HG02885 (cell line): Measurements from ENCODE around the gene OAS3.
"Not testable (repeated sequence)": the region's sequence is repeated elsewhere in the genome, so short reads cannot be mapped to it uniquely, and the experiment has no call there.

Experiments
- ATAC-seq: cut with Tn5 transposase; IDR thresholded peaks from one replicate; pipeline ENCODE4 v1.9.1; 2021; ENCODE audit warnings: mild to moderate bottlenecking; ENCODE audit not compliant: unreplicated experiment, poor library complexity

OAS3 gene

DNA sequence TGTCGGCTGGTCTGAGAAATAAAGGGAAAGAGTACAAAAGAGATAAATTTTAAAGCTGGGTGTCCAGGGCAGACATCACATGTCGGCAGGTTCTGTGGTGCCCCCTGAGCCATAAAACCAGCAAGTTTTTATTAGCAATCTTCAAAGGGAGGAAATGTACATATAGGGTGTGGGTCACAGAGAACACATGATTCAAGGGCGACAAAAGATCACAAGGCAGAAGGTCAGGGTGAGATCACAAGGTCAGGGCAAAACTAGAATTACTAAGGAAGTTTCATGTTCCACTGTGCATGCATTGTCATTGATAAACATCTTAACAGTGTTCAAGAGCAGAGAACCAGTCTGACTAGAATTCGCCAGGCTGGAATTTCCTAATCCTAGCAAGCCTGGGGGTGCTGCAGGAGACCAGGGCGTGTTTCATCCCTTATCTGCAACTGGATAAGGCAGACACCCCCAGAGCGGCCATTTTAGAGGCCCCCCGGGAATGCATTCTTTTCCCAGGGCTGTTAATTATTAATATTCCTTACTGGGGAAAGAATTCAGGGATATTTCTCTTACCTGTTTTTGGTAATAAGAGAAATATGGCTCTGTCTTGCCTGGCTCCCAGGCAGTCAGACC is 11.7 kb upstream of the OAS3 start:
- not testable (repeated sequence) for ATAC-seq

DNA sequence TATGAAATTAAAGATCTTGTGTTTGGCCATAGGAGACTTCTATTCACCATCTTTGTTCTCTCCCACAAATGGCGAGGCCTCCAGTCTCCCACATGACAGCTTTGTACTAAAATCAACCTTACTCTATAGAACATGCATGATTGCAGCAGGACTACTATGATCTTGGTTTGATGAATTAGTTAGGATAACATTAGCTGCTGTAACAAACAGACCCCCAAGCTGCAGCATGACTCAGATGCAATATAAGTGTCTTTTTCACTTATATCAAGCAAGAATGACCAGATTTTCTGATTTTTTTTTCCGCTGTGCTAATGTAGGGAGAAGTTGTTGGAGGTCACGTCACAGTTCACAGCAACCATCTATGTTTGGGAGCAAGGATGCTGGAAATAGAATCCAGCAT is 10.8 kb upstream of the OAS3 start:
- ATAC-seq = no peak

DNA sequence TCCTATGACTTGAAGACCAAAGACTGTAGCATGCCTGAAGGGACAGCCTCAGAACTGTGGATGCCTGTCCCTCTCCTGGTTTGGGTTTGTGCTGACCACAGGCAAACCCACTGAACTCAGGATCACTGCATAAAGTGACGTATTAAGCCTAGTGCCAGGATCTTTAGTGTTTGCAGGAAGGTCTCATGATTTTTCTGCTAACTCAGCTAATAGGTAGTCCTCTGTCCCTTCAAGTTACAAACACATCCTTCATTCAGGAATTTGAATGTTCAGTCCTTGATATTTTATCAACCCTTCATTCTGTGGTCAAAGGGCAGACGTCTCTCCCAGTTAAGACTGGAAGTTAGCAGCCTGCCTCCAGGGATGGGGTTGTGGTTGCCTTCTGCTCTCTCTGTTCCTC is 10.3 kb upstream of the OAS3 start:
- no peak for ATAC-seq

DNA sequence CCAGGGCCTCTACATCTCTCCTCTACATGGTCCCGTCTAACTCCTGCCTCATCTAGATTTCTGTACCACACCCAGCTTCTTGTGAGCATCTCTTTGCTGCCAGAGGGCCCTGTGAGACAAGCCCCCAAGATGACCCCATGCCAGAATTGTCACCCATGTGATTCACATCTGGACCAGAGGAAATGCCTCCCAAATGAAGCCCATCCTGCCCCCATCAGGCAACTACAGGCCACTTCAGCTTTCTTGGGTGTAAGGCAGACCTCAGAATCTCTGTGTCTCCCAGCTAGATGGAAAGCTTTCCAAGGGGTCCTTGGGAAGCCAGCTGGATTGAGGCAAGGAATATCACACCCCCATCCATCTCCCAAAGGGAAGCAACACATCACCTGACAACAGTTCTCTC is 9.3 kb upstream of the OAS3 start:
- ATAC-seq = no peak

DNA sequence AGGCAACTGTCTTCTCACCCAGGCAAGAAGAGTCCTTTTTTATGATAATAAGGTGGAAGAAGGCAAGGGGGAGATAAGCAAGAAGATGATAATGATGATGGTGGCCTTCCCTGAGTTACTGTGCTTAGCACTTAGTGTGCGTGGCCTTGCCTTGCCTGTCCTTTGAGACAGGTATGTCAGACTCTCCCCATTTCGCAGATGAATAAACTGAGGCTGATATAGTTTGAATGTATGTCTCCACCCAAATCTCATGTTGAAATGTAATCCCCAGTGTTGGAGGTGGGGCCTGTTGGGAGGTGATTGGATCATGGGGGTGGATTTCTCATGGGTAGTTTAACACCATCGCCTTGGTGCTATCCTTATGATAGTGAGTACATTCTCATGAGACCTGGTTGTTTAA is 8.6 kb upstream of the OAS3 start:
- no peak for ATAC-seq

DNA sequence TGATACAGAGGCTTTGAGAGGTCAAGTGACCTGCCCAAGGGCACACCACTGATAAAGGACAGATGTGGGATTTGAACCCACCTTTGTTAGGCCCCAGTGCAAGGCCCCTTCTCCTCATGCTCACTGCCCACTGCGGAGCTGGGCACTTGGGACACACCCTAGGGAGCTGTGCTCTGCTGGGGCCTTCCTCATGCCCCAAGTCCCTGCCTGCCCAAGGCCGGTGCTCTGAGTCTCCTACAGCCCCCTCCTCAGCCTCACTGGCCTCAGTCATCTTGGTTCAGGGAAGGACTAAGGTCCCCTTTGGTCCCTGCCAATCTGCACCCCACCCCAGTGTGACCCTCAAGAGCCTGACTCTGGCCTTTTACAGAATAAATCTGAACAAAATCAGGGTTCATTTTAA is 7.9 kb upstream of the OAS3 start:
- ATAC-seq = no peak

DNA sequence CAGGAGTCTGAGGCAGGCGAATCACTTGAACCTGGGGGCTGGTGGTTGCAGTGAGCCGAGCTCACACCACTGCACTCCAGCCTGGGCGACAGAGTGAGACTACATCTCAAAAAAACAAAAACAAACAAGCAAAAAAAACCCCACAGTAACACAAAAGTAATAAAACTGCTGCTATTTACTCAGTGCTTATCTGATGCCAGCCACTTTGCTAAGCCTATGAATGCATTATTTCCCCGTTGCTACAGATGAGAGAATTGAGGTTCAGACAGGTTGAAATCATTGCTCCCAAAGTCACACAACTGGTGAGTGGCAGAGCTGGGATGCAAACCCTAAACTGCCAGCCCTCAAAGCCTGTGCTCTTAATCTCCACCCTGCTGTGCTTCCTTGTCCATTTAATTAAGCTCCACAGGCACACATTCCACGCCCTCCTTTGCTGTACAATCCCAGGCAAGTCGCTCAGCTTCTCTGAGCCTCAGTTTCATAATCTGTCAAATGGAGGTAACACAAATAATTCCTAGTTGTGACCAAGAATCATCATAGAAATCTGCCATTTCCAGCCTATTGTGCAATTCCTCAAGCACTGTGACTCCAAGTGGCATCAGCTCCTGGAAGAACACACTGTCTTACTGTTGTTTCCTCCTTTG is 5.7 kb upstream of the OAS3 start:
- ATAC-seq = no peak

DNA sequence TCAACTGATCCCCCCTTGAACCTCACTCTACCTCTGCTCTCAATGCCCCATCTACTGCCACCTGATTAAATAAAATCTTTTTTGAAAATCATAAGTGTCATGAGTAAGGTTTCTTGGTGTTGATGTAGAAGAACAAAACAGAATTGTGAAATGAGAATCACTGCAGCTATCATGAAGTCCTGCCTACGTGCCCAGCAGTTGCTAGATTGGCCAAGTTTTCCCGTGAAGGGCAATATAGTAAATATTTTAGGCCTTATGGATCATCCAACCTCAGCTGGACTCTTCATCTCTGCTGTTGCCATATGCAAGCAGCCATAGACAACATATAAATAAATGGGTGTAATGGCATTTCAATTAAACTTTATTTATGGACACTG is 5.2 kb upstream of the OAS3 start:
- ATAC-seq = no peak

DNA sequence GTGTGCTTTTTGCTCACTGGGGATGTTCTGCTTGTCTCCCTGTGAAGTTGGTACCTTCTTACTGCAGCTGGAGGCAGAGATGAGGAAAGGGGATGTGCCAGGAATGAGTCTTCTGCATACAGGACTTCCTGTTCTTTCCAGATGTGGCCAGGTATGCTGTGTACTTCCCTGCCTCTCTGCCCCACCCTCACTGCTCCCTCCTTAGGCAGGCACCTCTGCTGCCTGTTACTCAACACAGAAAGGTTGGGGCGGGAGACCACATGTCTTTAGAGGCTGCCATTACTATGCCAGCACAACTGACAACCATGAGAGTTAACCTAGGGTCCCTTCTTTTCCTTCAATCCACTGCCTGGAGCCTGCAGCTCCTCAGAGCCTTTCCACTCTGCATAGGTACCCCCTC is 2.0 kb upstream of the OAS3 start:
- ATAC-seq = no peak

DNA sequence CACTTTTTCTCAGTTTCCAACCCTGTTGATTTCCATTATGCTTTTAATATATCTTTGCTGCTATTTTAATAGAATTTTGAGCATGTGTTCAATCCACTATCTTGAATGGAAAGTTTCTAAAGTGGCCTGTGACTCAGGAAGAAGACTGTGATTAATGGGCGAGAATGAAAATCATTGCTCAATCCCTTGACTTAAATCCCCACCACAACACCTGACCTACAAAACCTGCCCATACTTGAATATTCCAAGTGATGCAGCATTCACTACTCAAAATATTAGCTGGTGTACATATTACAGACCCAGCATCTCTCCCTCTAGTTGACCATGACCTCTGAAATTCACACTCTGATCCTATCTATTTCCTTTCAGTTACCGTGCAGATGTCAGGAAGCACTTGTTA is 1.3 kb upstream of the OAS3 start:
- no peak for ATAC-seq

DNA sequence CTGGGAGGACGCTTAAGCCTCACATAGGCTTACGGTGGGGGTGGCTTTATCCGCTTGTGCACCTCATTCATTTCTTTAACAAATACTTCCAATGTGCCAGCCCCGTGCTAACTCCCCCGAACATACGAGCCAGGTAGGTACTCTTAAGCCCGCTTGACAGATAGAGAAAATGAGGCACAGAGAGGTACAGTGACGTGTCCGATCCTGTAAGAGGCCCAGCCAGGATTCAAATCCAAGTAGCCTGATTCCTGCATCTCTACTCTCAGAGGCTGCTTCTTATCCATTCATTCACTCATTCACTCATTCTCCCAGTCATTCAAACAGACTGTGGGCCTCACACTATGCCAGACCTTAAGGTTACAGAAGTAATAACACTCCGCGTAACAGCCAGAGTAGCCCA is 477 bp downstream of the OAS3 start:
- ATAC-seq = no peak

DNA sequence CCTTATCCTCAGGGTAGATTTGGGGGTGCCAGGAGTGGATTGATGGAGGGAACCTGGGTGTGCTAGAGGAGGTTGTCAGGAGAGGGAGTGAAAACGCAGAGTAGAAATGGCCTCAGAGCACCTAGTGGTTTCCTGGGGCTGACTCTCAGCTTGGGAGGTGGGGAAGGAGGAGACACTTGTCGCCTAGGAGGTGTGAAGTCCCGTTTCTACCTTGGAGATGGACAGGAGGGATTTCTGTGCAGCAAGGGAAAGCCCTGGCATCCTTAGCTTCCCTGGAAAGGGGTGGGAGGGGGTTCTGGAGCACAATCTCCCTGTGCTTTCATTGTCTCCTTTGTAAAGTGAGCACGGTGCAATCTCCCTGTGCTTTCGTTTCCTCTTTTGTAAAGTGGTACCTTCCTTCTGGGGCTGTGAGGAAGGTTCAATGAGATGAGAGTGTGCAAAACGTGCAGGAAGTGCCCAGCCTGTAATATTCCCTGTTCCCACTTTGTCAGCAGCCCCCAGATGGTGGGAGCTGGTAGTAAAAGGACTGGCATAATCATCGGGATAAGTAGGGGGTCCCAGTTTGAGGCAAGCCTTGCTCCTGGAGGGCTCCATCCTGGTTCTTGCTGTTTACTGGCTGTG is 1.6 kb downstream of the OAS3 start:
- no peak for ATAC-seq

DNA sequence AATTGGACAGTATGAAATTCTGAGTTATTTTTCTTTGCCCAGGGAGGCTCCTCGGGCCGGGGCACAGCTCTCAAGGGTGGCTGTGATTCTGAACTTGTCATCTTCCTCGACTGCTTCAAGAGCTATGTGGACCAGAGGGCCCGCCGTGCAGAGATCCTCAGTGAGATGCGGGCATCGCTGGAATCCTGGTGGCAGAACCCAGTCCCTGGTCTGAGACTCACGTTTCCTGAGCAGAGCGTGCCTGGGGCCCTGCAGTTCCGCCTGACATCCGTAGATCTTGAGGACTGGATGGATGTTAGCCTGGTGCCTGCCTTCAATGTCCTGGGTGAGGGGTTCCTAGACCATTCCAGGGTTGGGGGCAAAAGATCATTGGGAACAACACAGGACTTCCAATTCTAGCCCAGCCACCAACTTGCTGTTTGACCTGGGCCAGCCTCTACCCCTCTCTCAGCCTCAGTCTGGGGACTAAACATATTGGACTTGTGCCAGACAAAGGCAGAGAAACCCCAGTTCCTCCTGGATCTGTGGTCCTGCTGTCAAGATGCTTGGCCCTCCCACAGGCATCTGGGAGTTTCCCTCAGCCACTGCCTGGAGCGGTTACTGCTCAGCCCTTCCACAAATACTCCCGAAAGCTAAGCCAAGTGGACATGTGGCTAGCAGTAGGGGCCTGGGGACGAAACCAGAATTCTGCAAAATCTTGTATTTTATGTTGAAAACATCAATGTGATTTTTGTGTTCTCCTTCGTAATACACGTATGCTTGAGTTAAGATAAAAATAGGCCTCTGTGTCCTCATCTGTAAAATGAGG is 3.5 kb downstream of the OAS3 start:
- ATAC-seq = no peak

DNA sequence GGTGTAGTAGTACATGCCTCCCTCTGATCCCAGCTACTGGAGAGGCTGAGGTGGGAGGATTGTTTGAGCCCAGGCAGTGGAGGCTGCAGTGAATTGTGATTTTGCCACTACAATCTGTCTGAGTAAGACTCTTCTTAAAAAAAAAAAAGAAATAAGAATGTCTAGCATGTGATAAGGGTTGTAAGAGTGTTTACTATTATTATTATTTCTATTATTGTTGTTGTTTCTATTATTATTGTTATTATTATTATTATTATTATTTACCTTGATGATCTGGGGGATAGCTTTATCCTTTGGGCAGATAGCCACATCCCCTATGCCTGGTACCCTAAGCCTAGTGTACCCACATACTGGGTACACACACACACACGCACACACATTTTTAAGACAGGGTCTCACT is 4.3 kb downstream of the OAS3 start:
- no peak for ATAC-seq

DNA sequence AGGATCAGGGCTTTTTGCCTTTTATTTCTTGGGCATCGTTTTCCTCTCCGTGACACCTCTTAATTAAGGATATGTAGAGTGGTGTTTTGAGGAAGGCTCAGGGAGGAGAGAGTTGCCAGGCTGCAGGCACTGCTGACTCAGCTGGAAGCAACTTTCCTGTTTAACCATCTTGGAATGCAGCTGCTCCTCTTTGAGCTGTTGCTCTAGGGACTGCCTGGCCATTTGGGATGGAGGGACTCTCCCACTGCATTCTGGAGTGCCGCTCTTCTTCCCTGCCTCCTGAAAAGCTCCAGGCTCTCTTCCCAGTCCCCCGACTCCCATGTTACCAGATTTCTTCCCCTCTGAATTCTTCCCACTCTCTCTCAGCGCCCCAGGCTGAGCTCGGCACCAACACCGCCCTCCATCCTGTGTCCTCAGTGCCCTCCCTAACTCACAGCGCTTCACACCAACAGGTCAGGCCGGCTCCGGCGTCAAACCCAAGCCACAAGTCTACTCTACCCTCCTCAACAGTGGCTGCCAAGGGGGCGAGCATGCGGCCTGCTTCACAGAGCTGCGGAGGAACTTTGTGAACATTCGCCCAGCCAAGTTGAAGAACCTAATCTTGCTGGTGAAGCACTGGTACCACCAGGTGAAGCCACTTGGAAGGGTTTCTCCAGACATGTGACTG is 5.9 kb downstream of the OAS3 start:
- no peak for ATAC-seq

DNA sequence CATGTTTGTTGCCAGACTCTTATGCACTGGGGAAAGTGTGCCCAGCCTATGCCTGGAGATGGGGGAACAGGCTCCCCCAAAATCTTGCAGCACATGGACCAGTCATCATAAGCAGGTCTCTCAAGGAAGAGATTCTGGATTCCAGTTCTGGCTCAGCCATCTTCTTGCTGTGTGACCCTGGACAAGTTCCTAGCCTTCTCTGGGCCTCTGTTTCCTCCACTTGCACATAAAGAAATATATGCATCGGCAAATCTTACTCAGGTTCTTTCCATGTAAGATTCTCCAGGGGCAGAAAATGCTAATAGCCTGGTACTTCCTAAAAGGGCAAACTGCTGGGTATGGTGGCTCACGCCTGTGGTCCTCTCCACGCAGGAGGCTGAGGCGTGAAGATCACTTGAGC is 7.2 kb downstream of the OAS3 start:
- no peak for ATAC-seq

DNA sequence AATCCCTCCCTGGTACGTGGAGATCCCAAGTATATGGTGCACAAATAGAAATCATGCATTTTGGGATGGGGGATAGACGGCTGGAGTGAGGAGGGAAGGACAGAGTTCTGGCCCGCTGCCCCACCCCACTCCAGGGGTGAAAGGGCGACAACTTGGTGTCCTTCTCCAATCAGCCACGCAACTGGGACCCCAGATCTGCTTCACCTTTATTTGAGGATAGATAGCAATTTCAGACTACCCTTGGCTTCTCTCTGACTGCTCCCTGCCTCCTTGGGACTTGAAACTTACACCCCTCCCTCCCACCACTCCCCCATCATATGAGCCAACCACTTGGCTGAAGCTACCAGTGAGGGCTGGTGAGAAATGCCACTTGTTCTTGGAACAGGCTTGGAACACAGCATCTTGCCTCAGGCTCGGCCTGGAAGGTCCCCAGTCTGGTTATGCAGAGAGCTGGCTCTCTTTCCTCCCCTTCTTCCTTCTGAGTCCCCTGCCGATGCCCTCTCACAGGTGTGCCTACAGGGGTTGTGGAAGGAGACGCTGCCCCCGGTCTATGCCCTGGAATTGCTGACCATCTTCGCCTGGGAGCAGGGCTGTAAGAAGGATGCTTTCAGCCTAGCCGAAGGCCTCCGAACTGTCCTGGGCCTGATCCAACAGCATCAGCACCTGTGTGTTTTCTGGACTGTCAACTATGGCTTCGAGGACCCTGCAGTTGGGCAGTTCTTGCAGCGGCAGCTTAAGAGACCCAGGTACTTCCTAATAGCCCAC is 8.1 kb downstream of the OAS3 start:
- ATAC-seq = no peak

DNA sequence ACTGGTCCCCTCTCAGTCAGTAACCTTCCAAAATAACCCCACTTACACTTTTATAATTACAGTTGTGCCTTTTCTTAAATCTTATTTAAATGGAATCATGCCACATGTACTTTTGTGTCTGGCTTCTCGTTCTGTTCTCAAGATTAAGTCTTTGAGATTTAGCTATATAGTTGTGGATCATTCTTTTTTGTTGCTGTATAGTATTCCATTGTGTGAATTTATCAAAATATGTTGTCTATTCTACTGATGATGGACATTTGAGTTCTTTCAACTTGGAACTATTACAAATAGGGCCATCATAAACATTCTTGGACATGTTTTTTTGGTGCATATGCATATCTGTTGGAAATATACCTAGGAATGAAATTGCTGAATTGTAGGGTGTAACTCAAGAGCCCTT is 9.0 kb downstream of the OAS3 start:
- ATAC-seq = no peak

DNA sequence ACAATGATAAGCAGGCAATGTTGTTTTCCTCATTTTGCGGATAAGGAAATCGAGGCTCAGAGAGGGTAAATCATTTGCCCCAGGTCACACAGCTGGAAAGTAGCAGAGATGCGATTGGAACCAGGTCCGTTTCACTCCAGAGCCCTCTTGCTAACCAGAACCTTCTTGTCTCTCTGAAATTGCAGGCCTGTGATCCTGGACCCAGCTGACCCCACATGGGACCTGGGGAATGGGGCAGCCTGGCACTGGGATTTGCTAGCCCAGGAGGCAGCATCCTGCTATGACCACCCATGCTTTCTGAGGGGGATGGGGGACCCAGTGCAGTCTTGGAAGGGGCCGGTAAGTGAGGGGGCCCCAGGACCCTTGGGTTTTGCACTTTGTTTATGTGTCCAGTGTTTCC is 9.5 kb downstream of the OAS3 start:
- no peak for ATAC-seq

DNA sequence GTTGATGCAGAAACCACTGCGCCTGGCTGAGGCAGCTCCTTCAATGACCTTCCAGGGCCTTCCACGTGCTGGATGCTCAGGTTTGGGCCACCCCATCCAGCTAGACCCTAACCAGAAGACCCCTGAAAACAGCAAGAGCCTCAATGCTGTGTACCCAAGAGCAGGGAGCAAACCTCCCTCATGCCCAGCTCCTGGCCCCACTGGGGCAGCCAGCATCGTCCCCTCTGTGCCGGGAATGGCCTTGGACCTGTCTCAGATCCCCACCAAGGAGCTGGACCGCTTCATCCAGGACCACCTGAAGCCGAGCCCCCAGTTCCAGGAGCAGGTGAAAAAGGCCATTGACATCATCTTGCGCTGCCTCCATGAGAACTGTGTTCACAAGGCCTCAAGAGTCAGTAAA is 10.5 kb downstream of the OAS3 start:
- no peak for ATAC-seq
